H1 (cell line): Measurements from ENCODE around the gene E2F8. TPM values are rescaled to one million over a fixed set of nuclear protein-coding genes. Genes with fewer than 3 reads are reported as not detected.

Source experiments
- CTCF ChIA-PET: fragments of 300-600 bp; sonication (Branson Sonifier 250); formaldehyde crosslinking; loops from one replicate; lab custom pipeline; 2021; ENCODE audit not compliant: partially characterized antibody; lab: Charles Lee
- POLR2A ChIA-PET: fragments of 300-600 bp; sonication (Branson Sonifier 250); formaldehyde crosslinking; loops from one replicate; lab custom pipeline; 2021; ENCODE audit warnings: inconsistent platforms; ENCODE audit not compliant: partially characterized antibody; lab: Charles Lee
- DNase-seq, 2 experiments: peaks; one replicate each; pipeline versions ENCODE4 v3.0.0 to v3.0.0-alpha.2; 2010 to 2022; ENCODE audit warnings: low spot score in 2 of 2, low read depth in 1 of 2, mixed read lengths in 1 of 2
- FAIRE-seq: peaks from 2 replicates; lab custom pipeline; 2011; peaks lifted over from hg19 to GRCh38; lab: Jason Lieb, UNC
- H2AFZ ChIP-seq: 2 replicates; pipeline ENCODE4 v1.8.1; 2012; ENCODE audit warnings: low read length, inconsistent platforms
- H2AK5ac ChIP-seq: 2 replicates; pipeline ENCODE4 v1.6.1; 2013; ENCODE audit warnings: low read depth, low read length
- H2BK120ac ChIP-seq: replicated peaks from 2 replicates; pipeline ENCODE3; 2013; ENCODE audit warnings: low read depth, low read length, inconsistent platforms
- H2BK12ac ChIP-seq: 2 replicates; pipeline ENCODE4 v1.6.1; 2013; ENCODE audit warnings: low read depth, low read length
- H2BK15ac ChIP-seq: 2 replicates; pipeline ENCODE4 v1.6.1; 2013; ENCODE audit warnings: low read length
- H2BK20ac ChIP-seq: 2 replicates; pipeline ENCODE4 v1.6.1; 2013; ENCODE audit warnings: low read length
- H2BK5ac ChIP-seq: 2 replicates; pipeline ENCODE4 v1.6.1; 2013; ENCODE audit warnings: low read depth, low read length
- H3K14ac ChIP-seq: 2 replicates; pipeline ENCODE4 v1.6.1; 2013; ENCODE audit warnings: inconsistent platforms; ENCODE audit not compliant: insufficient read length
- H3K18ac ChIP-seq: 2 replicates; pipeline ENCODE4 v1.6.1; 2013; ENCODE audit warnings: low read length; ENCODE audit errors: extremely low read depth
- H3K23ac ChIP-seq: 2 replicates; pipeline ENCODE4 v1.6.1; 2013; ENCODE audit warnings: inconsistent platforms; ENCODE audit not compliant: insufficient read length
- H3K23me2 ChIP-seq: 2 replicates; pipeline ENCODE4 v1.6.1; 2013; ENCODE audit warnings: low read depth, low read length
- H3K27ac ChIP-seq: 2 replicates; pipeline ENCODE4 v1.6.1; 2011; ENCODE audit warnings: low read depth, low read length, inconsistent platforms
- H3K27me3 ChIP-seq, 4 experiments: replicated peaks in 1 of 4; 1 replicate in 1 of 4; 2 replicates in 3 of 4; pipeline versions ENCODE4 v1.6.1 to v1.8.1; 2011 to 2013; ENCODE audit warnings: low read length in 3 of 4, mild to moderate bottlenecking in 3 of 4, inconsistent platforms in 2 of 4, mixed read lengths in 2 of 4, moderate library complexity in 1 of 4; ENCODE audit not compliant: control insufficient read depth in 3 of 4, insufficient read depth in 3 of 4; ENCODE audit errors: extremely low read depth in 1 of 4
- H3K36me3 ChIP-seq, 4 experiments: 2 replicates each; pipeline versions ENCODE4 v1.6.1 to v1.8.1; 2011 to 2013; ENCODE audit warnings: mild to moderate bottlenecking in 4 of 4, low read length in 3 of 4, moderate library complexity in 2 of 4, control low read depth in 1 of 4, inconsistent platforms in 1 of 4; ENCODE audit not compliant: insufficient read depth in 4 of 4, control insufficient read depth in 2 of 4
- H3K4ac ChIP-seq: replicated peaks from 2 replicates; pipeline ENCODE3; 2013; ENCODE audit warnings: low read length, low read depth, mixed read lengths, inconsistent platforms; ENCODE audit not compliant: insufficient read length
- H3K4me1 ChIP-seq, 4 experiments: replicated peaks in 1 of 4; 1 replicate in 1 of 4; 2 replicates in 3 of 4; pipeline versions ENCODE4 v1.6.1 to v1.8.1; 2011 to 2013; ENCODE audit warnings: low read length in 3 of 4, inconsistent platforms in 2 of 4, mixed read lengths in 1 of 4; ENCODE audit not compliant: insufficient read depth in 4 of 4, control insufficient read depth in 3 of 4
- H3K4me2 ChIP-seq, 2 experiments: 2 replicates each; pipeline versions ENCODE4 v1.6.1 to v1.8.1; 2011 to 2013; ENCODE audit warnings: low read depth in 2 of 2, low read length in 2 of 2, control low read depth in 1 of 2, inconsistent platforms in 1 of 2, mild to moderate bottlenecking in 1 of 2; ENCODE audit not compliant: insufficient read depth in 1 of 2
- H3K4me3 ChIP-seq, 4 experiments: fragments of 200-600, 300-600 bp in 1 of 4; sonication (generic), shearing (Covaris generic), sonication (Bioruptor Twin) in 1 of 4; 2 replicates each; pipeline versions ENCODE4 v1.5.1 to v1.8.1; 2011 to 2016; ENCODE audit warnings: low read length in 4 of 4, low read depth in 3 of 4, control low read depth in 2 of 4, inconsistent platforms in 2 of 4, mild to moderate bottlenecking in 2 of 4, mixed read lengths in 1 of 4, moderate library complexity in 1 of 4; ENCODE audit not compliant: insufficient read depth in 2 of 4; ENCODE audit errors: extremely low read depth in 1 of 4
- H3K56ac ChIP-seq: replicated peaks from 2 replicates; pipeline ENCODE3; 2013; ENCODE audit warnings: low read depth, mild to moderate bottlenecking, mixed read lengths, low read length, inconsistent platforms; ENCODE audit not compliant: insufficient read length
- H3K79me1 ChIP-seq: 2 replicates; pipeline ENCODE4 v1.6.1; 2013; ENCODE audit warnings: low read depth, low read length, control low read depth
- H3K79me2 ChIP-seq, 2 experiments: 2 replicates each; pipeline versions ENCODE4 v1.6.1 to v1.8.1; 2012 to 2013; ENCODE audit warnings: low read length in 2 of 2, mild to moderate bottlenecking in 2 of 2, inconsistent platforms in 1 of 2; ENCODE audit not compliant: insufficient read depth in 2 of 2, control insufficient read depth in 1 of 2
- H3K9ac ChIP-seq, 4 experiments: replicated peaks in 1 of 4; 1 replicate in 1 of 4; 2 replicates in 3 of 4; pipeline versions ENCODE4 v1.6.1 to v1.8.1; 2011 to 2013; ENCODE audit warnings: low read depth in 3 of 4, low read length in 3 of 4, control low read depth in 2 of 4, mild to moderate bottlenecking in 2 of 4, moderate library complexity in 2 of 4, inconsistent platforms in 1 of 4; ENCODE audit errors: extremely low read depth in 1 of 4
- H3K9me3 ChIP-seq, 2 experiments: 2 replicates each; pipeline versions ENCODE4 v1.6.1 to v1.8.1; 2012 to 2013; ENCODE audit warnings: mild to moderate bottlenecking in 2 of 2, moderate library complexity in 2 of 2, control low read depth in 1 of 2, inconsistent platforms in 1 of 2, low read depth in 1 of 2, low read length in 1 of 2, mixed read lengths in 1 of 2; ENCODE audit not compliant: insufficient read depth in 2 of 2
- H4K20me1 ChIP-seq, 2 experiments: replicated peaks in 1 of 2; 2 replicates each; pipeline versions ENCODE3 to v1.8.1; 2011 to 2013; ENCODE audit warnings: inconsistent platforms in 2 of 2, low read length in 2 of 2, mild to moderate bottlenecking in 1 of 2; ENCODE audit not compliant: insufficient read depth in 2 of 2, control insufficient read depth in 1 of 2
- H4K5ac ChIP-seq: 2 replicates; pipeline ENCODE4 v1.6.1; 2013; ENCODE audit warnings: low read length, low read depth, mixed read lengths, inconsistent platforms; ENCODE audit not compliant: insufficient read length
- H4K8ac ChIP-seq: 2 replicates; pipeline ENCODE4 v1.8.0; 2013; ENCODE audit warnings: mild to moderate bottlenecking, moderate library complexity, low read length, inconsistent platforms; ENCODE audit not compliant: insufficient read depth; ENCODE audit errors: extremely low read depth
- H4K91ac ChIP-seq: replicated peaks from 2 replicates; pipeline ENCODE3; 2013; ENCODE audit warnings: low read length, mixed read lengths, inconsistent platforms; ENCODE audit not compliant: insufficient read length
- ATF2 ChIP-seq: IDR thresholded peaks from 2 replicates; pipeline ENCODE4 v1.6.1; 2012; ENCODE audit warnings: low read length, inconsistent platforms
- PHF8 ChIP-seq: fragments of 200-600 bp; sonication (generic); conservative IDR thresholded peaks from 2 replicates; pipeline ENCODE4 v1.7.1; 2012; ENCODE audit warnings: low read depth, mild to moderate bottlenecking, inconsistent platforms, low read length, moderate library complexity
- SP2 ChIP-seq: IDR thresholded peaks from 2 replicates; pipeline ENCODE4 v1.6.1; 2012; ENCODE audit warnings: mild to moderate bottlenecking, low read length, inconsistent platforms
- SP4 ChIP-seq: IDR thresholded peaks from 2 replicates; pipeline ENCODE4 v1.6.1; 2012; ENCODE audit warnings: low read length, inconsistent platforms
- TEAD4 ChIP-seq: IDR thresholded peaks from 2 replicates; pipeline ENCODE4 v1.6.1; 2012; ENCODE audit warnings: low read depth, low read length, inconsistent platforms, mixed read lengths
- WGBS, 2 experiments: shearing (Covaris generic) in 1 of 2; methylation state at CpG; one replicate each; pipeline versions ENCODE4 v1.1.6 to v1.1.7; 2013 to 2015; ENCODE audit warnings: low lambda C conversion rate in 2 of 2, mixed read lengths in 2 of 2, inconsistent platforms in 1 of 2, low coverage in 1 of 2, missing lambda C conversion rate in 1 of 2; ENCODE audit not compliant: insufficient replicate concordance in 2 of 2, insufficient coverage in 1 of 2, insufficient read length in 1 of 2; ENCODE audit errors: extremely low coverage in 1 of 2, missing lambda C conversion rate in 1 of 2; 5-methylcytosine and 5-hydroxymethylcytosine counted together
- polyA plus RNA-seq, 7 experiments: library from polyadenylated mRNA; depleted of rRNA in 3 of 7; stranded (reverse) in 5 of 7; unstranded in 2 of 7; fragments of >200 nt in 5 of 7; fragments of 200-250 nt in 2 of 7; gene quantifications; 1 replicate in 5 of 7; 2 replicates in 1 of 7; 4 replicates in 1 of 7; pipeline versions ENCODE4 v1.2.1 to v1.2.3, GENCODE V29; 2011 to 2013; ENCODE audit warnings: missing spikeins in 2 of 7, mixed read lengths in 2 of 7
- total RNA-seq: library from RNA; stranded (reverse); fragmentation: NEBNext Ultra II Directional; extraction: Animal tissue kit (Norgen Biotek cat#: 25700); gene quantifications from 2 replicates; pipeline ENCODE4 v1.2.1, GENCODE V29; 2021

Gene E2F8
- total and polyA plus RNA-seq, 2 of the 8 experiments (the other 6 are each of a cell fraction or from before 2014, with no cell fraction given): 5.4 to 11.4 TPM

- WGBS, 2 experiments: 90% methylated on average over 8 of the region's 8 CpGs; no CpG with 5 or more reads in 1 of the 2 experiments
- no peak overlapping the region for H4K8ac ChIP-seq
- H3K56ac ChIP-seq: no peak overlapping the region
- no peak overlapping the region for H3K18ac ChIP-seq
- H3K9me3 ChIP-seq: no peaks in the 10 kb centered on the region
- H2AK5ac ChIP-seq: no peak overlapping the region
- no peaks in the 10 kb centered on the region for H3K79me2 ChIP-seq
- no peak for DNase-seq
- H3K4me1 ChIP-seq: peaks cover 0 to 11% (median 6%) of the 10 kb centered on the region in 4 experiments; a peak in 3 of 7 replicates
- H2AFZ ChIP-seq: no peak overlapping the region
- no peak overlapping the region for H4K5ac ChIP-seq
- H2BK20ac ChIP-seq: no peak overlapping the region
- H3K36me3 ChIP-seq: no peaks in the 10 kb centered on the region
- H2BK5ac ChIP-seq: no peak overlapping the region
- no peak overlapping the region for H3K14ac ChIP-seq
- no peaks in the 10 kb centered on the region for H3K79me1 ChIP-seq
- CTCF ChIA-PET: interaction anchor here (0.8 to 4.2 kb wide), 5 partner anchors 10 to 297 kb away, joined by 3 to 22 read pairs (median 4); no protein-coding TSS in a partner anchor
- H4K20me1 ChIP-seq: no peaks in the 10 kb centered on the region
- H4K91ac ChIP-seq: no peak overlapping the region
- no peak overlapping the region for H2BK15ac ChIP-seq
- no peak for FAIRE-seq
- no peak overlapping the region for H3K4me2 ChIP-seq
- H3K27me3 ChIP-seq: no peaks in the 10 kb centered on the region
- H3K4me3 ChIP-seq: no peak overlapping the region
- POLR2A ChIA-PET: no interaction called here
- no peak overlapping the region for H3K23ac ChIP-seq
- TF ChIP-seq SP4 (no peak), TEAD4 (no peak), PHF8 (no peak), ATF2 (no peak), SP2 (no peak)
- no peak overlapping the region for H3K4ac ChIP-seq
- no peak overlapping the region for H3K27ac ChIP-seq
- H3K9ac ChIP-seq: no peak overlapping the region
- H3K23me2 ChIP-seq: no peaks in the 10 kb centered on the region
- no peak overlapping the region for H2BK120ac ChIP-seq
- no peak overlapping the region for H2BK12ac ChIP-seq
Observed at GRCh38 chr11:19276859-19277808, 36.4 kb upstream of the E2F8 start.
